ENCODE data around the gene UBE2G1. TPM values are rescaled to one million over a fixed set of nuclear protein-coding genes. Genes with fewer than 3 reads are reported as not detected.

Gene UBE2G1
- total RNA-seq, 2 experiments from 2014 or later, result 58.5 to 58.8 TPM

GRCh38 chr17:4247971-4248388 is 118.5 kb downstream of the UBE2G1 start:
- peaks cover 54% of the 10 kb centered on the region for H3K4me1 Mint-ChIP-seq (ENCODE audit: low read depth)
- H3K4me3 Mint-ChIP-seq, result no peak overlapping the region
- H3K27me3 Mint-ChIP-seq, result no peaks in the 10 kb centered on the region
- ChIA-PET POLR2A (interaction anchor here (1.9 kb wide), 1 partner anchor 16 kb away, joined by 7 read pairs; the partner anchor contains the start of gene ANKFY1), CTCF (no interaction called here)
- TF ChIP-seq, protein P1, sequence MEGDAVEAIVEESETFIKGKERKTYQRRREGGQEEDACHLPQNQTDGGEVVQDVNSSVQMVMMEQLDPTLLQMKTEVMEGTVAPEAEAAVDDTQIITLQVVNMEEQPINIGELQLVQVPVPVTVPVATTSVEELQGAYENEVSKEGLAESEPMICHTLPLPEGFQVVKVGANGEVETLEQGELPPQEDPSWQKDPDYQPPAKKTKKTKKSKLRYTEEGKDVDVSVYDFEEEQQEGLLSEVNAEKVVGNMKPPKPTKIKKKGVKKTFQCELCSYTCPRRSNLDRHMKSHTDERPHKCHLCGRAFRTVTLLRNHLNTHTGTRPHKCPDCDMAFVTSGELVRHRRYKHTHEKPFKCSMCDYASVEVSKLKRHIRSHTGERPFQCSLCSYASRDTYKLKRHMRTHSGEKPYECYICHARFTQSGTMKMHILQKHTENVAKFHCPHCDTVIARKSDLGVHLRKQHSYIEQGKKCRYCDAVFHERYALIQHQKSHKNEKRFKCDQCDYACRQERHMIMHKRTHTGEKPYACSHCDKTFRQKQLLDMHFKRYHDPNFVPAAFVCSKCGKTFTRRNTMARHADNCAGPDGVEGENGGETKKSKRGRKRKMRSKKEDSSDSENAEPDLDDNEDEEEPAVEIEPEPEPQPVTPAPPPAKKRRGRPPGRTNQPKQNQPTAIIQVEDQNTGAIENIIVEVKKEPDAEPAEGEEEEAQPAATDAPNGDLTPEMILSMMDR (IDR thresholded peaks at IDR 0.05), result no peak
- Histone ChIP-seq H3K27ac (ENCODE audit: low read depth in 1 of 2, low read length in 2 of 2) (no peak overlapping the region), H3K9me3 (ENCODE audit: control insufficient read depth in 1 of 2, insufficient read depth in 1 of 2, low read length in 2 of 2) (no peaks in the 10 kb centered on the region), H3K27me3 (ENCODE audit: control insufficient read depth in 1 of 2, insufficient read depth in 2 of 2, low read length in 2 of 2) (no peaks in the 10 kb centered on the region), H3K4me1 (ENCODE audit: insufficient read depth, low read length) (peaks cover 10% of the 10 kb centered on the region), H3K36me3 (ENCODE audit: insufficient read depth, low read length) (peaks cover 24% of the 10 kb centered on the region), H3K4me3 (ENCODE audit: low read length) (no peak overlapping the region)
- intact Hi-C loops (cut with DNase I, micrococcal nuclease), result loop anchor here in 1 of 2 experiments (5.0 kb wide), 1 partner anchor 34 kb away; no protein-coding TSS in a partner anchor
- peaks cover 21% of the 10 kb centered on the region for H3K36me3 Mint-ChIP-seq (ENCODE audit: low read depth)
- H3K9me3 Mint-ChIP-seq, result no peaks in the 10 kb centered on the region
- no peak overlapping the region for H3K27ac Mint-ChIP-seq
- ATAC-seq (ENCODE audit: poor library complexity), result no peak
- no peak for DNase-seq

GRCh38 chr17:4247361-4247970 is 119.0 kb downstream of the UBE2G1 start:
- ChIA-PET CTCF (interaction anchor here (0.8 kb wide), 1 partner anchor 32 kb away, joined by 4 read pairs; no protein-coding TSS in a partner anchor), POLR2A (interaction anchor here (1.9 kb wide), 1 partner anchor 16 kb away, joined by 7 read pairs; the partner anchor contains the start of gene ANKFY1)
- H3K27ac Mint-ChIP-seq, result no peak overlapping the region
- no peak overlapping the region for H3K4me3 ChIP-seq (ENCODE audit: low read length)
- intact Hi-C loops (cut with DNase I, micrococcal nuclease), result loop anchor here in 1 of 2 experiments (5.0 kb wide), 1 partner anchor 35 kb away; no protein-coding TSS in a partner anchor
- no peaks in the 10 kb centered on the region for H3K9me3 Mint-ChIP-seq
- H3K4me1 ChIP-seq (ENCODE audit: insufficient read depth, low read length), result peaks cover 10% of the 10 kb centered on the region
- no peaks in the 10 kb centered on the region for H3K27me3 ChIP-seq (ENCODE audit: control insufficient read depth in 1 of 2, insufficient read depth in 2 of 2, low read length in 2 of 2)
- no peaks in the 10 kb centered on the region for H3K27me3 Mint-ChIP-seq
- no peaks in the 10 kb centered on the region for H3K9me3 ChIP-seq (ENCODE audit: control insufficient read depth in 1 of 2, insufficient read depth in 1 of 2, low read length in 2 of 2)
- peaks cover 26% of the 10 kb centered on the region for H3K36me3 Mint-ChIP-seq (ENCODE audit: low read depth)
- H3K27ac ChIP-seq (ENCODE audit: low read depth in 1 of 2, low read length in 2 of 2), result no peak overlapping the region
- H3K36me3 ChIP-seq (ENCODE audit: insufficient read depth, low read length), result peaks cover 26% of the 10 kb centered on the region
- TF ChIP-seq, protein P1 (IDR thresholded peaks at IDR 0.05), result no peak
- peaks cover 49% of the 10 kb centered on the region for H3K4me1 Mint-ChIP-seq (ENCODE audit: low read depth)
- no peak overlapping the region for H3K4me3 Mint-ChIP-seq
- DNase-seq (no peak), ATAC-seq (ENCODE audit: poor library complexity) (no peak)

DNA sequence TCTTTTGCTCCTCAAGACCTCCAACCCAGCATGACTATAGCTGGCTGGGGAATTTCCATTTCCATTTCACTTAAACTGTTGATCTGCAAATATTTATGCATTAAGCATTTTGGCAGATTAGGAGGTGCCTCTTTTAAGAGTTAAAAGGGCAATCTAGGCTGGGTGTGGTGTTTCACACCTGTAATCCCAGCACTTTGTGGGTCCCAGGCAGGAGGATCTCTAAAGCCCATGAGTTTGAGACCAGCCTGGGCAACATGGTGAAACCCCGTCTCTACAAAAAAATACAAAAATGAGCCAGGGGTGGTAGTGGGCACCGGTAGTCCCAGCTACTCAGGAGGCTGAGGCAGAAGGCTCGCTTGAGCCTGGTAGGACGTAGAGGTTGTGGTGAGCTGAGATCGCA is 119.8 kb downstream of the UBE2G1 start:
- Histone ChIP-seq H3K27me3 (ENCODE audit: control insufficient read depth in 1 of 2, insufficient read depth in 2 of 2, low read length in 2 of 2) (no peaks in the 10 kb centered on the region), H3K27ac (ENCODE audit: low read depth in 1 of 2, low read length in 2 of 2) (no peak overlapping the region), H3K4me1 (ENCODE audit: insufficient read depth, low read length) (peaks cover 10% of the 10 kb centered on the region), H3K9me3 (ENCODE audit: control insufficient read depth in 1 of 2, insufficient read depth in 1 of 2, low read length in 2 of 2) (no peaks in the 10 kb centered on the region), H3K36me3 (ENCODE audit: insufficient read depth, low read length) (peaks cover 33% of the 10 kb centered on the region), H3K4me3 (ENCODE audit: low read length) (no peak overlapping the region)
- TF ChIP-seq, protein P1 (IDR thresholded peaks at IDR 0.05), result no peak
- H3K4me3 Mint-ChIP-seq, result no peak overlapping the region
- peaks cover 44% of the 10 kb centered on the region for H3K4me1 Mint-ChIP-seq (ENCODE audit: low read depth)
- H3K27ac Mint-ChIP-seq, result no peak overlapping the region
- peaks cover 32% of the 10 kb centered on the region for H3K36me3 Mint-ChIP-seq (ENCODE audit: low read depth)
- intact Hi-C loops (cut with DNase I, micrococcal nuclease), result loop anchor here in 1 of 2 experiments (5.0 kb wide), 1 partner anchor 36 kb away; no protein-coding TSS in a partner anchor
- DNase-seq (no peak), ATAC-seq (ENCODE audit: poor library complexity) (no peak)
- ChIA-PET POLR2A (interaction anchor here (1.9 kb wide), 1 partner anchor 17 kb away, joined by 7 read pairs; the partner anchor contains the start of gene ANKFY1), CTCF (interaction anchor here (0.8 kb wide), 1 partner anchor 31 kb away, joined by 4 read pairs; no protein-coding TSS in a partner anchor)
- H3K27me3 Mint-ChIP-seq, result no peaks in the 10 kb centered on the region
- H3K9me3 Mint-ChIP-seq, result no peaks in the 10 kb centered on the region

Data from CD4-positive, alpha-beta T cell (primary cell).